Brain microvascular endothelial cell (primary cell): Measurements from ENCODE around the gene PECR.
"Not testable (repeated sequence)": the region's sequence is repeated elsewhere in the genome, so short reads cannot be mapped to it uniquely, and the experiment has no call there.

Experiments used
- DNase-seq: peaks from one replicate; pipeline ENCODE4 v3.0.0-alpha.2; 2020
- H3K27ac ChIP-seq: fragments of 250-450 bp; sonication (Bioruptor Pico); 2 replicates; pipeline ENCODE4 v1.5.1; 2020; ENCODE audit warnings: mild to moderate bottlenecking, moderate library complexity
- H3K27me3 ChIP-seq: fragments of 250-450 bp; sonication (Bioruptor Pico); replicated peaks from 2 replicates; pipeline ENCODE4 v1.5.1; 2020; ENCODE audit warnings: mild to moderate bottlenecking
- H3K36me3 ChIP-seq: fragments of 250-450 bp; sonication (Bioruptor Pico); replicated peaks from 2 replicates; pipeline ENCODE4 v1.5.1; 2020; ENCODE audit warnings: mild to moderate bottlenecking
- H3K4me3 ChIP-seq: 2 replicates; pipeline ENCODE4 v1.5.1; 2011; ENCODE audit warnings: low read depth, mild to moderate bottlenecking, control low read depth, low read length, moderate library complexity
- CTCF ChIP-seq: IDR thresholded peaks from 2 replicates; pipeline ENCODE4 v1.5.1; 2011; ENCODE audit warnings: low read depth, mild to moderate bottlenecking, moderate library complexity, low read length, control low read depth, inconsistent platforms; ENCODE audit errors: missing control alignments
- in situ Hi-C: cut with HindIII; loops from 2 replicates; pipeline ENCODE4 v1.10.0; 2017; ENCODE audit warnings: low sequenced_read_pairs, low pct_ligation_motif_present

The PECR gene

GRCh38 chr2:216082117-216082711 is 605 bp upstream of the PECR start:
- Histone ChIP-seq H3K27ac (no peak overlapping the region), H3K27me3 (no peaks in the 10 kb centered on the region)
- no peak for TF ChIP-seq CTCF

DNA sequence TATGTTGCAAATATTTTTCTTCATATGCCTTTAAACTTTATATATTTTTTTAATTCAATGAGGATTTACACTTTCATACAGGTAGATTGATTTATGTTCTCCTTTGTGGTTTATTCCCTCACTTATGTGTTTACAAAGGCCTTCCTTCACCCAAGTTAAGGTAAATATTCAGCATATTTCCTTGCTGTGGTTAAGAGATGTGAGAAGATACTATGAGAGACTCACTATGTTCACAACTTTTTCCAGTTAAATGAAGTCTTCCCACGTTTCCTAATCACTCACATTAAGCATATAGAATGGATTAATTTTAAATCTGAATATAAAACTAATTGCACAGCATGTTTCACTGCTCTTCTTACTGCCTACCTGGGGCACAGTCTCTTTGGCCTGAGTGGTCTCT is 597 bp downstream of the PECR start:
- Histone ChIP-seq H3K27me3 (no peaks in the 10 kb centered on the region), H3K4me3 (peak overlapping the region; percentile 80), H3K36me3 (no peaks in the 10 kb centered on the region), H3K27ac (no peak overlapping the region)
- in situ Hi-C loops, result no loop called here
- no peak for DNase-seq
- no peak for TF ChIP-seq CTCF

More at GRCh38 chr2:216082117-216082711, 605 bp upstream of the PECR start:
- DNase-seq, result no peak
- H3K36me3 ChIP-seq, result no peaks in the 10 kb centered on the region
- H3K4me3 ChIP-seq, result peak overlapping the region; percentile 80
- in situ Hi-C loops, result no loop called here

GRCh38 chr2:216080048-216080447 is 1.6 kb downstream of the PECR start:
- H3K36me3 ChIP-seq, H3K27ac ChIP-seq, H3K4me3 ChIP-seq, DNase-seq, in situ Hi-C loops, H3K27me3 ChIP-seq: not testable (repeated sequence)

- Histone ChIP-seq H3K27ac (no peak overlapping the region), H3K4me3 (no peak overlapping the region), H3K27me3 (no peaks in the 10 kb centered on the region), H3K36me3 (no peaks in the 10 kb centered on the region)
- DNase-seq, result no peak
- TF ChIP-seq CTCF, result no peak
- in situ Hi-C loops, result no loop called here
These were observed 2.8 kb downstream of the PECR start for GRCh38 chr2:216078776-216079175.

- Histone ChIP-seq H3K4me3 (no peak overlapping the region), H3K27me3 (no peaks in the 10 kb centered on the region), H3K36me3 (no peaks in the 10 kb centered on the region), H3K27ac (no peak overlapping the region)
- TF ChIP-seq CTCF, result no peak
- in situ Hi-C loops, result no loop called here
- DNase-seq, result no peak
These were observed 5.8 kb downstream of the PECR start for GRCh38 chr2:216075510-216076485.

DNA sequence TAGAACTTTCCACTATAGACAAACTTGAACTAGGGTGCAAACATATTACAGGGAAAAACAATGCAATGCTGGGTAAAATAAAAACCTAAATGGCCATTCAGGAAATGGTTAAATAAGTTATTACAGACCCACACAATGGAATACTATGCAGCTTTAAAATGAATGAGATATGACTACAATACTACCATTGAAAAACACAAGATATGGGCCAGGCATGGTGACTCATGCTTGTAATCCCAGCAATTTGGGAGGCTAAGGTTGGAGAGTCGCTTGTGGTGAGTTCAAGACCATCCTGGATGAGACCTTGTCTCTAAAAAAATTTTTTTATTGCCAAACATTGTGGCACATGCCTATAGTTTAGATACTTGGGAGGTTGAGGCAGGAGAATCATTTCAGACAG is 6.8 kb downstream of the PECR start:
- Histone ChIP-seq H3K36me3 (no peaks in the 10 kb centered on the region), H3K27ac (no peak overlapping the region), H3K27me3 (no peaks in the 10 kb centered on the region), H3K4me3 (no peak overlapping the region)
- no peak for DNase-seq
- in situ Hi-C loops, result no loop called here
- TF ChIP-seq CTCF, result no peak
